HCT116 (cell line): ENCODE results near the gene NEURL1. TPM values are rescaled to one million over a fixed set of nuclear protein-coding genes. Genes with fewer than 3 reads are reported as not detected.

Experiments
- ATAC-seq: fragments of 200-7000 bp; cut with Tn5 transposase; 2 replicates; pipeline ENCODE4 v1.9.1; 2020; ENCODE audit warnings: mild to moderate bottlenecking, moderate library complexity
- BruUV-seq: library from RNA; stranded (reverse); fragments of 400-500 nt; replicated peaks from 2 replicates; lab custom pipeline; 2021; lab: Mats Ljungman, UMichigan
- CTCF ChIA-PET: fragments of 300-600 bp; sonication (Branson Sonifier 250); formaldehyde crosslinking; loops from one replicate; lab custom pipeline; 2021; ENCODE audit warnings: antibody characterized with exemption; lab: Charles Lee
- POLR2A ChIA-PET: fragments of 300-600, 350-600 bp; sonication (Branson Sonifier 250); formaldehyde crosslinking; loops from one replicate; lab custom pipeline; 2021; ENCODE audit warnings: antibody characterized with exemption; lab: Charles Lee
- RAD21 ChIA-PET, 2 experiments: fragments of 300-600 bp; sonication (Branson Sonifier 250); formaldehyde crosslinking; loops; one replicate each; lab custom pipeline; 2023; ENCODE audit warnings: low total read pairs in 2 of 2; ENCODE audit not compliant: uncharacterized antibody in 2 of 2, unreplicated experiment in 2 of 2, low non-redundant PET in 1 of 2; lab: Charles Lee
- DNase-seq: peaks from one replicate; pipeline ENCODE4 v3.0.0-alpha.2; 2010; ENCODE audit warnings: low read depth, low spot score
- H2AFZ ChIP-seq: fragments of 200-600 bp; shearing (Covaris generic), sonication (generic); 2 replicates; pipeline ENCODE4 v1.6.1; 2017; ENCODE audit warnings: low read depth, mixed run types, mixed read lengths, antibody characterized with exemption, low read length; ENCODE audit not compliant: poor library complexity, severe bottlenecking
- H3K27ac ChIP-seq: 2 replicates; pipeline ENCODE4 v1.5.1; 2012; ENCODE audit warnings: low read depth, low read length
- H3K27me3 ChIP-seq: fragments of 200-600 bp; sonication (generic); 2 replicates; pipeline ENCODE4 v1.6.1; 2016; ENCODE audit warnings: mixed run types, low read length, mixed read lengths; ENCODE audit not compliant: insufficient read depth
- H3K36me3 ChIP-seq, 2 experiments: fragments of 200-500 bp in 1 of 2; fragments of 200-600 bp in 1 of 2; sonication (Bioruptor generic) in 1 of 2; sonication (generic) in 1 of 2; 2 replicates each; pipeline versions ENCODE4 v1.5.1 to v1.6.1; 2014 to 2016; ENCODE audit warnings: low read length in 2 of 2, inconsistent platforms in 1 of 2, mixed read lengths in 1 of 2, mixed run types in 1 of 2; ENCODE audit not compliant: insufficient read depth in 2 of 2, control insufficient read depth in 1 of 2
- H3K4me1 ChIP-seq, 2 experiments: fragments of 200-600 bp in 1 of 2; sonication (generic) in 1 of 2; 2 replicates each; pipeline versions ENCODE4 v1.5.1 to v1.6.1; 2012 to 2017; ENCODE audit warnings: low read length in 2 of 2, inconsistent platforms in 1 of 2, mild to moderate bottlenecking in 1 of 2, mixed read lengths in 1 of 2, mixed run types in 1 of 2, moderate library complexity in 1 of 2; ENCODE audit not compliant: insufficient read depth in 2 of 2, control insufficient read depth in 1 of 2
- H3K4me2 ChIP-seq: fragments of 200-600 bp; sonication (generic); 2 replicates; pipeline ENCODE4 v1.6.1; 2017; ENCODE audit warnings: mixed run types, low read length, mixed read lengths
- H3K4me3 ChIP-seq, 2 experiments: fragments of 200-600 bp in 1 of 2; sonication (generic) in 1 of 2; replicated peaks in 1 of 2; 2 replicates each; pipeline ENCODE4 v1.5.1; 2011 to 2016; ENCODE audit warnings: low read length in 2 of 2, control low read depth in 1 of 2, low read depth in 1 of 2, mild to moderate bottlenecking in 1 of 2, mixed read lengths in 1 of 2, mixed run types in 1 of 2
- H3K79me2 ChIP-seq: fragments of 200-600 bp; sonication (generic); 2 replicates; pipeline ENCODE4 v1.6.1; 2017; ENCODE audit warnings: mild to moderate bottlenecking, mixed run types, low read length, moderate library complexity, mixed read lengths; ENCODE audit not compliant: insufficient read depth
- H3K9ac ChIP-seq: fragments of 200-600 bp; sonication (generic); 2 replicates; pipeline ENCODE4 v1.6.1; 2016; ENCODE audit warnings: low read length, mixed read lengths
- H3K9me2 ChIP-seq: fragments of 200-600 bp; sonication (generic), shearing (Covaris generic); 2 replicates; pipeline ENCODE4 v1.6.1; 2017; ENCODE audit warnings: mixed run types, mild to moderate bottlenecking, moderate library complexity; ENCODE audit not compliant: insufficient read depth
- H3K9me3 ChIP-seq, 2 experiments: fragments of 200-500 bp in 1 of 2; fragments of 200-600 bp in 1 of 2; sonication (Bioruptor generic) in 1 of 2; sonication (generic) in 1 of 2; 2 replicates each; pipeline ENCODE4 v1.6.1; 2014 to 2017; ENCODE audit warnings: low read length in 2 of 2, mixed read lengths in 2 of 2, inconsistent platforms in 1 of 2, low read depth in 1 of 2, mild to moderate bottlenecking in 1 of 2, mixed run types in 1 of 2, moderate library complexity in 1 of 2; ENCODE audit not compliant: control insufficient read depth in 1 of 2, insufficient read depth in 1 of 2
- H4K20me1 ChIP-seq: fragments of 200-600 bp; sonication (generic), shearing (Covaris generic); 2 replicates; pipeline ENCODE4 v1.6.1; 2017; ENCODE audit warnings: mixed run types, mild to moderate bottlenecking, moderate library complexity; ENCODE audit not compliant: insufficient read depth
- CBX3 ChIP-seq: IDR thresholded peaks from 2 replicates; pipeline ENCODE4 v1.6.1; 2012; ENCODE audit warnings: low read depth
- EGR1 ChIP-seq: IDR thresholded peaks from 2 replicates; pipeline ENCODE4 v1.6.1; 2012; ENCODE audit warnings: low read depth
- ELF1 ChIP-seq: IDR thresholded peaks from 2 replicates; pipeline ENCODE4 v1.6.1; 2012; ENCODE audit warnings: low read depth, borderline replicate concordance
- EZH2 ChIP-seq: fragments of 200-600 bp; sonication (generic); IDR thresholded peaks from 2 replicates; pipeline ENCODE4 v1.6.1; 2017; ENCODE audit warnings: antibody characterized with exemption, mixed run types
- EZH2phosphoT487 ChIP-seq: fragments of 200-600 bp; IDR thresholded peaks from 2 replicates; pipeline ENCODE4 v1.6.1; 2018; ENCODE audit warnings: antibody characterized with exemption, borderline replicate concordance
- JUND ChIP-seq: IDR thresholded peaks from 2 replicates; pipeline ENCODE4 v1.6.1; 2012
- POLR2AphosphoS5 ChIP-seq: IDR thresholded peaks from 2 replicates; pipeline ENCODE4 v1.6.1; 2011; ENCODE audit warnings: mild to moderate bottlenecking, low read depth, low read length, moderate library complexity
- RAD21 ChIP-seq: IDR thresholded peaks from 2 replicates; pipeline ENCODE4 v1.6.1; 2012; ENCODE audit warnings: low read depth, mild to moderate bottlenecking
- SIN3A ChIP-seq: IDR thresholded peaks from 2 replicates; pipeline ENCODE4 v1.6.1; 2012; ENCODE audit warnings: low read depth
- SP1 ChIP-seq: IDR thresholded peaks from 2 replicates; pipeline ENCODE4 v1.6.1; 2012; ENCODE audit warnings: low read depth
- SRF ChIP-seq: IDR thresholded peaks from 2 replicates; pipeline ENCODE4 v1.6.1; 2012; ENCODE audit warnings: low read depth
- YY1 ChIP-seq: IDR thresholded peaks from 2 replicates; pipeline ENCODE4 v1.6.1; 2011; ENCODE audit warnings: low read length, low read depth, moderate library complexity, mild to moderate bottlenecking; ENCODE audit not compliant: insufficient replicate concordance; ENCODE audit errors: extremely low read depth
- ZFX ChIP-seq: fragments of 450-650 bp; IDR thresholded peaks from 2 replicates; pipeline ENCODE4 v1.6.1; 2017
- ZNF274 ChIP-seq: fragments of 200-500 bp; sonication (Bioruptor generic); IDR thresholded peaks from 2 replicates; pipeline ENCODE4 v1.6.1; 2014; ENCODE audit warnings: mild to moderate bottlenecking, low read depth, low read length, inconsistent platforms
- intact Hi-C: fragments of 100-400 bp; cut with micrococcal nuclease; formaldehyde crosslinking; loops from 2 replicates; pipeline ENCODE4 v1.10.0; 2022
- total RNA-seq: library from RNA; stranded (reverse); gene quantifications from one replicate; pipeline ENCODE4 v1.2.1, GENCODE V29; 2021; ENCODE audit not compliant: unreplicated experiment
- TF ChIP-seq, protein P1 (sequence below), 3 experiments: fragments of 200-600 bp in 1 of 3; sonication (generic) in 1 of 3; IDR thresholded peaks in 2 of 3; conservative IDR thresholded peaks in 1 of 3; 2 replicates each; pipeline ENCODE4 v1.5.1; 2012 to 2017; ENCODE audit warnings: low read depth in 2 of 3, low read length in 2 of 3, antibody characterized with exemption in 1 of 3, borderline replicate concordance in 1 of 3, control low read depth in 1 of 3, mild to moderate bottlenecking in 1 of 3, mixed read lengths in 1 of 3, mixed run types in 1 of 3, moderate library complexity in 1 of 3; ENCODE audit not compliant: insufficient read depth in 1 of 3
- TF ChIP-seq, protein P2 (sequence below): IDR thresholded peaks from 2 replicates; pipeline ENCODE4 v1.6.1; 2012
- TF ChIP-seq, protein P3 (sequence below): IDR thresholded peaks from 2 replicates; pipeline ENCODE4 v1.6.1; 2011; ENCODE audit warnings: mild to moderate bottlenecking, low read length, moderate library complexity; ENCODE audit not compliant: insufficient replicate concordance; ENCODE audit errors: extremely low read depth

NEURL1 gene
- total RNA-seq, 1 experiment from 2014 or later, result 1.4 TPM

DNA sequence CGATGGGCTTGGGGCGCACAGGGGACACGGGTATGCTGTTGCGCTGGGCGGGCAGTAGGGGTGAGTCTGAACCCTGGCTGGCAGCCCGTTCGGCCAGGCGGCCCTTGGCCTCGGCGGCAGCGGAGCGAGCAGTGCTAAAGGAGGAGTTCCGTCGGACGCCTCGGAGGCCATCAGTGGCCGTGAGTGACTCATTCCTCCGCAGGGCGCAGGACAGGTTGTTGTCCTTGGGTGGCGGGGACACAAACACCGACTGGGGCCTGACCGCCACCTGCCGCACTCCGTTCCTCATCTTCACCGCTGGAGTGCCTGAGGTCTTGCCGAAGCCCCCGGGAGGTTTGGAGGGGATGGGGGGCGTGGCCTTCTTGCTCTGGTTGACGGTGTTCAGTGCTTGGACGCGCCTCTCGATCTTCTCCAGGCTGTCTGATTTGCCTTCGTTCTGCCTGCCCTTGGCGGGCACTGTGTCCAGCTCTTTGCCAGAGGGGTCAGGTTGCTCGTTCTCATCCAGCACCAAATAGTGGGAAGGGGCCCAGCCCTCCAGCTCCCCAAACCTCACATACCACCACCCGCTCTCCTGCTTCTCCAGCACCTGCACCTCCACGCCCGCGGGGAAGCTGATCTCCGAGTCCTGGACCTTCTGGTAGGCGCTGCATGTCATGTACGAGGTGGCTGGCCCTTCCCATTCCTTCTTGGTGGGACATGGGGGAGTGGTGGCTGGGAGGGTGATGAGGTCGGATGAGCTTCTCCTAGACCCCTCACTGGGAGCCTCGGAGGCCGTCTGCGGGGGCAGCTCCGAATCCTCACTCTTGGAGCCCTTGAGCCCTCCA lies 108.7 kb downstream of the NEURL1 start:
- no peaks in the 10 kb centered on the region for H3K27me3 ChIP-seq
- no peaks in the 10 kb centered on the region for H3K9me3 ChIP-seq
- no peak overlapping the region for H3K4me3 ChIP-seq
- no peak overlapping the region for H2AFZ ChIP-seq
- H3K36me3 ChIP-seq, result no peaks in the 10 kb centered on the region
- RAD21 ChIA-PET, result no interaction called here
- H3K4me1 ChIP-seq, result peaks cover 0 to 5% of the 10 kb centered on the region in 2 experiments; a peak in 2 of 4 replicates
- no peaks in the 10 kb centered on the region for H3K79me2 ChIP-seq
- POLR2A ChIA-PET, result no interaction called here
- DNase-seq (no peak), ATAC-seq (no peak)
- intact Hi-C loops, result no loop called here
- CTCF ChIA-PET, result no interaction called here
- TF ChIP-seq ELF1, result no peak
- no peak for TF ChIP-seq ZFX
- no peak for TF ChIP-seq EGR1
- TF ChIP-seq EZH2phosphoT487, result no peak
- TF ChIP-seq CBX3, result no peak
- no peak for TF ChIP-seq POLR2AphosphoS5
- no peak for TF ChIP-seq RAD21
- H3K27ac ChIP-seq, result no peak overlapping the region
- no peaks in the 10 kb centered on the region for H3K9me2 ChIP-seq
- no TSS peak for BruUV-seq
- H4K20me1 ChIP-seq, result no peaks in the 10 kb centered on the region
- no peak overlapping the region for H3K9ac ChIP-seq
- H3K4me2 ChIP-seq, result no peak overlapping the region

DNA sequence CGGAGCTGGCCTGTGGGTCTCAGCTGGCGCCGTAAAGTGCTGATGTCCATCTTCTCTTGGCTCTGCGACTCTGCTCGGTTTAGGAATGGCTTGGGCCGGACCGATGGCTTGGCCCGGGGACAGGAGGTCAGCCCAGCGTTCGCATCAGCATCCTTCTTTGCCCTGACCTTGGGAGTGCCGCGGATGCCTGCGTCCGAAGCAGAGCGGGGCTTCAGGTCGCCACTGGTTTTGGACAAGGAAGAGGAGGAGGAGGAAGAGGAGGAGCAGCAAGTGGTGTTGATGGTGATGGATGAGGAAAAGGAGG lies 109.3 kb downstream of the NEURL1 start:
- intact Hi-C loops, result no loop called here
- BruUV-seq, result no TSS peak
- CTCF ChIA-PET, result no interaction called here
- H3K4me2 ChIP-seq, result no peak overlapping the region
- RAD21 ChIA-PET, result no interaction called here
- no peak overlapping the region for H2AFZ ChIP-seq
- no peaks in the 10 kb centered on the region for H4K20me1 ChIP-seq
- no peaks in the 10 kb centered on the region for H3K9me3 ChIP-seq
- no peak overlapping the region for H3K27ac ChIP-seq
- H3K9me2 ChIP-seq, result no peaks in the 10 kb centered on the region
- no peaks in the 10 kb centered on the region for H3K79me2 ChIP-seq
- no peak overlapping the region for H3K9ac ChIP-seq
- peaks cover 0 to 5% of the 10 kb centered on the region in 2 experiments; a peak in 2 of 4 replicates for H3K4me1 ChIP-seq
- H3K27me3 ChIP-seq, result no peaks in the 10 kb centered on the region
- no peak for DNase-seq
- ATAC-seq, result no peak
- no peak overlapping the region for H3K4me3 ChIP-seq
- POLR2A ChIA-PET, result no interaction called here
- H3K36me3 ChIP-seq, result no peaks in the 10 kb centered on the region
- TF ChIP-seq RAD21 (no peak), CBX3 (no peak), SRF (no peak), EGR1 (no peak), SP1 (no peak), ELF1 (no peak), JUND (no peak), YY1 (no peak), EZH2 (no peak), POLR2AphosphoS5 (no peak), EZH2phosphoT487 (no peak), SIN3A (no peak), ZNF274 (no peak)
- TF ChIP-seq, protein P1, sequence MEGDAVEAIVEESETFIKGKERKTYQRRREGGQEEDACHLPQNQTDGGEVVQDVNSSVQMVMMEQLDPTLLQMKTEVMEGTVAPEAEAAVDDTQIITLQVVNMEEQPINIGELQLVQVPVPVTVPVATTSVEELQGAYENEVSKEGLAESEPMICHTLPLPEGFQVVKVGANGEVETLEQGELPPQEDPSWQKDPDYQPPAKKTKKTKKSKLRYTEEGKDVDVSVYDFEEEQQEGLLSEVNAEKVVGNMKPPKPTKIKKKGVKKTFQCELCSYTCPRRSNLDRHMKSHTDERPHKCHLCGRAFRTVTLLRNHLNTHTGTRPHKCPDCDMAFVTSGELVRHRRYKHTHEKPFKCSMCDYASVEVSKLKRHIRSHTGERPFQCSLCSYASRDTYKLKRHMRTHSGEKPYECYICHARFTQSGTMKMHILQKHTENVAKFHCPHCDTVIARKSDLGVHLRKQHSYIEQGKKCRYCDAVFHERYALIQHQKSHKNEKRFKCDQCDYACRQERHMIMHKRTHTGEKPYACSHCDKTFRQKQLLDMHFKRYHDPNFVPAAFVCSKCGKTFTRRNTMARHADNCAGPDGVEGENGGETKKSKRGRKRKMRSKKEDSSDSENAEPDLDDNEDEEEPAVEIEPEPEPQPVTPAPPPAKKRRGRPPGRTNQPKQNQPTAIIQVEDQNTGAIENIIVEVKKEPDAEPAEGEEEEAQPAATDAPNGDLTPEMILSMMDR (IDR thresholded peaks at IDR 0.05 in 2 of 3, conservative IDR thresholded peaks at IDR 0.05 in 1 of 3; ENCODE audit: borderline replicate concordance in 1 of 3, insufficient read depth in 1 of 3, low read depth in 2 of 3, low read length in 2 of 3), result no peak
- TF ChIP-seq, protein P2, sequence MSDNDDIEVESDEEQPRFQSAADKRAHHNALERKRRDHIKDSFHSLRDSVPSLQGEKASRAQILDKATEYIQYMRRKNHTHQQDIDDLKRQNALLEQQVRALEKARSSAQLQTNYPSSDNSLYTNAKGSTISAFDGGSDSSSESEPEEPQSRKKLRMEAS, result no peak
- TF ChIP-seq, protein P3, sequence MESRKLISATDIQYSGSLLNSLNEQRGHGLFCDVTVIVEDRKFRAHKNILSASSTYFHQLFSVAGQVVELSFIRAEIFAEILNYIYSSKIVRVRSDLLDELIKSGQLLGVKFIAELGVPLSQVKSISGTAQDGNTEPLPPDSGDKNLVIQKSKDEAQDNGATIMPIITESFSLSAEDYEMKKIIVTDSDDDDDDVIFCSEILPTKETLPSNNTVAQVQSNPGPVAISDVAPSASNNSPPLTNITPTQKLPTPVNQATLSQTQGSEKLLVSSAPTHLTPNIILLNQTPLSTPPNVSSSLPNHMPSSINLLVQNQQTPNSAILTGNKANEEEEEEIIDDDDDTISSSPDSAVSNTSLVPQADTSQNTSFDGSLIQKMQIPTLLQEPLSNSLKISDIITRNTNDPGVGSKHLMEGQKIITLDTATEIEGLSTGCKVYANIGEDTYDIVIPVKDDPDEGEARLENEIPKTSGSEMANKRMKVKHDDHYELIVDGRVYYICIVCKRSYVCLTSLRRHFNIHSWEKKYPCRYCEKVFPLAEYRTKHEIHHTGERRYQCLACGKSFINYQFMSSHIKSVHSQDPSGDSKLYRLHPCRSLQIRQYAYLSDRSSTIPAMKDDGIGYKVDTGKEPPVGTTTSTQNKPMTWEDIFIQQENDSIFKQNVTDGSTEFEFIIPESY, result no peak
